Endodermal cell (in vitro differentiated cells): ENCODE results near the gene ALS2. TPM values are rescaled to one million over a fixed set of nuclear protein-coding genes. Genes with fewer than 3 reads are reported as not detected.

Experiments
- DNase-seq: peaks from one replicate; pipeline ENCODE4 v3.0.0-alpha.2; 2017
- H3K27ac ChIP-seq: 2 replicates; pipeline ENCODE4 v1.5.1; 2013; ENCODE audit warnings: mild to moderate bottlenecking, low read depth, low read length, moderate library complexity
- H3K27me3 ChIP-seq: 2 replicates; pipeline ENCODE4 v1.6.1; 2013; ENCODE audit warnings: mild to moderate bottlenecking, low read length, moderate library complexity; ENCODE audit not compliant: insufficient read depth, control insufficient read depth, poor library complexity, severe bottlenecking
- H3K36me3 ChIP-seq: 2 replicates; pipeline ENCODE4 v1.7.0; 2013; ENCODE audit warnings: mild to moderate bottlenecking, low read length, moderate library complexity; ENCODE audit not compliant: control insufficient read depth, insufficient read depth
- H3K4me1 ChIP-seq: one replicate; pipeline ENCODE4 v1.7.0; 2013; ENCODE audit warnings: low read length; ENCODE audit not compliant: control insufficient read depth, insufficient read depth
- H3K4me3 ChIP-seq: 2 replicates; pipeline ENCODE4 v1.5.1; 2013; ENCODE audit warnings: mild to moderate bottlenecking, low read length, moderate library complexity
- H3K9ac ChIP-seq: 2 replicates; pipeline ENCODE4 v1.6.1; 2013; ENCODE audit warnings: mild to moderate bottlenecking, low read length, moderate library complexity; ENCODE audit not compliant: poor library complexity, severe bottlenecking; ENCODE audit errors: extremely low read depth
- H3K9me3 ChIP-seq: 2 replicates; pipeline ENCODE4 v1.6.1; 2013; ENCODE audit warnings: mild to moderate bottlenecking, low read length, moderate library complexity; ENCODE audit not compliant: control insufficient read depth
- H3K27ac Mint-ChIP-seq: 2 replicates; pipeline ENCODE4 v1.8.0; 2020; ENCODE audit warnings: mixed read lengths
- H3K27me3 Mint-ChIP-seq: 2 replicates; pipeline ENCODE4 v1.8.0; 2021; ENCODE audit warnings: mild to moderate bottlenecking, mixed read lengths; ENCODE audit not compliant: insufficient read depth
- H3K36me3 Mint-ChIP-seq: 2 replicates; pipeline ENCODE4 v1.8.0; 2020; ENCODE audit warnings: low read depth, mixed read lengths
- H3K4me1 Mint-ChIP-seq: 2 replicates; pipeline ENCODE4 v1.8.0; 2020; ENCODE audit warnings: mixed read lengths
- H3K4me3 Mint-ChIP-seq: 2 replicates; pipeline ENCODE4 v1.8.0; 2020; ENCODE audit warnings: mild to moderate bottlenecking, moderate library complexity, mixed read lengths
- H3K9me3 Mint-ChIP-seq: 2 replicates; pipeline ENCODE4 v1.8.0; 2020; ENCODE audit warnings: mild to moderate bottlenecking, mixed read lengths
- WGBS, 2 experiments: methylation state at CpG; one replicate each; pipeline versions ENCODE4 v1.1.5 to v1.1.7; 2013; ENCODE audit warnings: missing lambda C conversion rate in 2 of 2, mixed read lengths in 1 of 2; ENCODE audit not compliant: insufficient coverage in 1 of 2, insufficient read length in 1 of 2; 5-methylcytosine and 5-hydroxymethylcytosine counted together
- total RNA-seq, 2 donors: library from RNA; stranded (reverse); fragmentation: NEBNext Ultra II Directional in 1 of 2; extraction: Animal tissue kit (Norgen Biotek cat#: 25700) in 1 of 2; gene quantifications; 2 replicates in 1 of 2; 3 replicates in 1 of 2; pipeline ENCODE4 v1.2.1, GENCODE V29; 2021
- TF ChIP-seq, protein P1 (sequence below): fragments of 200-600 bp; sonication (generic); conservative IDR thresholded peaks from 2 replicates; pipeline ENCODE4 v1.5.0; 2021; ENCODE audit warnings: antibody characterized with exemption, mild to moderate bottlenecking

ALS2 gene
- total RNA-seq, 2 donors from 2014 or later, result 56.6 to 58.5 TPM

- Histone ChIP-seq H3K4me1 (peaks cover 5% of the 10 kb centered on the region), H3K4me3 (no peak overlapping the region), H3K27ac (no peak overlapping the region), H3K9me3 (no peaks in the 10 kb centered on the region), H3K36me3 (peaks cover 74% of the 10 kb centered on the region), H3K27me3 (no peaks in the 10 kb centered on the region), H3K9ac (no peak overlapping the region)
- no peak overlapping the region for H3K4me3 Mint-ChIP-seq
- peaks cover 64% of the 10 kb centered on the region for H3K36me3 Mint-ChIP-seq
- H3K27me3 Mint-ChIP-seq, result no peaks in the 10 kb centered on the region
- H3K9me3 Mint-ChIP-seq, result no peaks in the 10 kb centered on the region
- TF ChIP-seq, protein P1, sequence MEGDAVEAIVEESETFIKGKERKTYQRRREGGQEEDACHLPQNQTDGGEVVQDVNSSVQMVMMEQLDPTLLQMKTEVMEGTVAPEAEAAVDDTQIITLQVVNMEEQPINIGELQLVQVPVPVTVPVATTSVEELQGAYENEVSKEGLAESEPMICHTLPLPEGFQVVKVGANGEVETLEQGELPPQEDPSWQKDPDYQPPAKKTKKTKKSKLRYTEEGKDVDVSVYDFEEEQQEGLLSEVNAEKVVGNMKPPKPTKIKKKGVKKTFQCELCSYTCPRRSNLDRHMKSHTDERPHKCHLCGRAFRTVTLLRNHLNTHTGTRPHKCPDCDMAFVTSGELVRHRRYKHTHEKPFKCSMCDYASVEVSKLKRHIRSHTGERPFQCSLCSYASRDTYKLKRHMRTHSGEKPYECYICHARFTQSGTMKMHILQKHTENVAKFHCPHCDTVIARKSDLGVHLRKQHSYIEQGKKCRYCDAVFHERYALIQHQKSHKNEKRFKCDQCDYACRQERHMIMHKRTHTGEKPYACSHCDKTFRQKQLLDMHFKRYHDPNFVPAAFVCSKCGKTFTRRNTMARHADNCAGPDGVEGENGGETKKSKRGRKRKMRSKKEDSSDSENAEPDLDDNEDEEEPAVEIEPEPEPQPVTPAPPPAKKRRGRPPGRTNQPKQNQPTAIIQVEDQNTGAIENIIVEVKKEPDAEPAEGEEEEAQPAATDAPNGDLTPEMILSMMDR, result no peak
- WGBS, 2 experiments, result 87 to 91% methylated on average over 2 of the region's 2 CpGs
- peaks cover 15% of the 10 kb centered on the region for H3K4me1 Mint-ChIP-seq
- H3K27ac Mint-ChIP-seq, result no peak overlapping the region
- DNase-seq, result no peak
These were observed 71.7 kb downstream of the ALS2 start for GRCh38 chr2:201709049-201709448.

GRCh38 chr2:201707753-201708152, 73.0 kb downstream of the ALS2 start:
- Histone ChIP-seq H3K4me3 (no peak overlapping the region), H3K4me1 (peaks cover 5% of the 10 kb centered on the region), H3K27ac (no peak overlapping the region), H3K36me3 (peaks cover 78% of the 10 kb centered on the region), H3K9ac (no peak overlapping the region), H3K9me3 (no peaks in the 10 kb centered on the region), H3K27me3 (no peaks in the 10 kb centered on the region)
- Mint-ChIP-seq H3K9me3 (no peaks in the 10 kb centered on the region), H3K27ac (no peak overlapping the region), H3K36me3 (peaks cover 64% of the 10 kb centered on the region), H3K4me1 (peaks cover 14% of the 10 kb centered on the region), H3K4me3 (no peak overlapping the region), H3K27me3 (no peaks in the 10 kb centered on the region)
- TF ChIP-seq, protein P1, result no peak
- 97 to 100% methylated on average over 1 to 3 of the region's 3 CpGs for WGBS, 2 experiments
- DNase-seq, result no peak

- no peak for DNase-seq
- peaks cover 9% of the 10 kb centered on the region for H3K4me1 Mint-ChIP-seq
- Histone ChIP-seq H3K27me3 (no peaks in the 10 kb centered on the region), H3K4me1 (peaks cover 5% of the 10 kb centered on the region), H3K9ac (no peak overlapping the region), H3K27ac (no peak overlapping the region), H3K9me3 (no peaks in the 10 kb centered on the region), H3K36me3 (peaks cover 84% of the 10 kb centered on the region), H3K4me3 (no peak overlapping the region)
- WGBS, 2 experiments, result 95 to 100% methylated on average over 1 of the region's 1 CpG
- TF ChIP-seq, protein P1, result no peak
- H3K9me3 Mint-ChIP-seq, result no peaks in the 10 kb centered on the region
- no peak overlapping the region for H3K27ac Mint-ChIP-seq
- no peaks in the 10 kb centered on the region for H3K27me3 Mint-ChIP-seq
- no peak overlapping the region for H3K4me3 Mint-ChIP-seq
- peaks cover 68% of the 10 kb centered on the region for H3K36me3 Mint-ChIP-seq
These were observed 73.6 kb downstream of the ALS2 start for GRCh38 chr2:201707142-201707541.
